Hematopoietic multipotent progenitor cell treated with erythropoietin and hydrocortisone succinate and interleukin-3 and kit ligand, for 15 days (in vitro differentiated cells): ENCODE results near the gene LSM2.
"Not testable (repeated sequence)": the region's sequence is repeated elsewhere in the genome, so short reads cannot be mapped to it uniquely, and the experiment has no call there.

Experiments used
- DNase-seq: peaks from one replicate; pipeline ENCODE4 v3.0.0-alpha.2; 2015; ENCODE audit warnings: low spot score

Gene LSM2

DNA sequence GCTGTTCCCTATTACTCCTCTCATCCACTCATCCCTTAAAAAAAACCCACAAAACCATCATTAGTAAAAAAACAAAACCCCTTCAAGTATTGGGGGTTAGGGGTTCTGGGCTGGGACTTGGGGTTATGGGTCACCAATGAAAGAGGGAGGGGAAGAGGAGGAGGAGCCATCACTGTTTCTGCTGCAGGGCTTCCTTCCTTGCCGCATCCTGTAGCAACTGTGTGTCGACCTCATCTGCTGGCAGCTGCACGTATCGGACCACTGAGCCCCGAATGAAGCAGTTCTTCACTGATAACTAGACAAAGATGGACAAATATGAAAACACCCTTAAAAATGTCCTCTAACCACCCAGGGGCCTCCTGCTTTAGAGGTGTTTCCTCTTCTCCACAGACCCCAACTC lies 9.2 kb downstream of the LSM2 start:
- DNase-seq = no peak

DNA sequence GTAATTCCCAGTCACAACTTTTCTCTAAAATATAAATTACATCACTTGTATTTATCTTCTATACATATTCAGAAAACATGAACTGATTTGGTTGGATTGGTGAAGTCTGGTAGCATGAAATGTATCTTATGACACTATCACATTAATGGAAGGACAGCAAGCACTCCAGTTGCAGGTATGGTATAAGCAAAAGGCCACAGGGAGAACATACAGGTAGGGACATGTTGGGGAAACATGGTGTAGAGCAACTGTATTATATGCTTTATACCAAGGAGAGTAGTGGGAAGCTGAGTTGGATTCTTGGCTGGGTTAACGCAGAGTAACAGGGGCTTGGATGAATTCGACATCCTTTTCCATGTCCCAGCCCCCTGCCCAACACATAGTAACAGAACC lies 9.8 kb downstream of the LSM2 start:
- DNase-seq = no peak

DNA sequence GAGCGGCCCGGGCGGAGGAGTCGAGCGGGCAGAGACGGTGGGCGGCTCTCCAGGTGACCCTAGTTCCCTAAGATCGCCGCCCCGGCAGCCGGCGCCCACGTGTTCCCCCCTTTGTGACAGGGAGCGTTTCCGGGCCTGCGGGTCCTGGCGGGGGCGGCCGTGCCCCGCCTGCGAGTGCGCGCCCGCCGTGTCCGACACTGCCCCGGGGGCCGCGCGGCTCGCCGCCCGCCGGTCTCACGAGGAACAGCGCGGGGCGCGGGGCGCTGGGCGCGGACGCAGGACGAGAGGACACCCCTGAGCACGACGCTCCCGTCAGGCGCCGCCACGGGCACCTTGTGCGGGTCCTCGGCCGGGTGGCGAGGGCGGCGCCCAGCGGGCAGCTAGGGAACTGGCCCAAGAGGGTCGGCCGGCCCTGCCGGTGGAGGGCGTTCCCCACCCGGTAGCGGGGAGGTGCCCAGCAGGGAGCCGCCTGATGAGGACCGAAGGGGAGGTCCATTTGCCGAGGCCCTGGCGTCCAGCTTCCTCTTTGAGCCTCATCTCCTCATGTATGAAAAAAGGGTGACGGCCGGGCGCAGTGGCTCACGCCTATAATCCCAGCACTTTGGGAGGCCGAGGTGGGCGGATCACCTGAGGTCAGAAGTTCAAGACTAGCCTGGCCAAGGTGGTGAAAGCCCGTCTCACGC lies 11.0 kb downstream of the LSM2 start, which contains the start of gene VARS1:
VARS1 (minus strand) TSS at position 137 of the 683 bp plus-strand sequence. CDS start 535 bp downstream, outside the sequence.
- peak; percentile 93 for DNase-seq

DNA sequence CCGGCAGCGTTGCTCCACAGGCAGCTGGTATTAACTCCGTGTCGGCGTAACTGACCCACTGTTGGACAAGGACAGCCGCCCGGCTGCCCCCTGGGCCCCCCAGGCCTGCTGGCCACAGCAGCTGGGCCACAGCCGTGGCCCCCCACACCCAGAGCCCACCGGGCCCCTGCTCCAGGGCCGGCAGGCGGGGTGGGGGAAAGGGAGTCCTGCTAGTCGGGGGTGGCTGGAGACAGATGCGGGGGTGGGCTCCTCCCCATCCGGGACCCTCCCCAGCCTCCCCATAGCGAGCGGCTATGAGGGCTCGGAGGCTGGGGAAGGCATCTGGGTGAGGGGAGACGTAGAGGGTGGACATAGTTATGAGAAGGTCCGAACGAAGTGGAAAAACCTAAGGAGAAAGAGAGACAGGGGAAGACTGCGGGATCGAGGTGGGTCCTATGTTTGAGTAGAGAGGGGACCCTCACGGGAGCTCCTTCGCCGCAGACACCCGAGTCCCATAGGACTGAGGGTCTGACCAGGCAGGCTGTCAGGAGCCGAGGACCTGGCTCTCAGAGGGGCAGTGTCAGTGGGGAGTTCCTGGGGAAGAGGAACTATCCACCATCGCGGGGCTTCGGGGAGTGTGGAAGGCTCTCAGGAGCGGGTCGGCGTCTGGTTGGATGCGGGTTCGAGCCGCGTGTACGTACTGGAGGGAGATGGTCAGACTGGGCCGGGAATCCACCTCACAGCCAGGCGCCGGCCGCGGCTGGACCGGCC lies 11.7 kb downstream of the LSM2 start:
- DNase-seq = no peak

DNA sequence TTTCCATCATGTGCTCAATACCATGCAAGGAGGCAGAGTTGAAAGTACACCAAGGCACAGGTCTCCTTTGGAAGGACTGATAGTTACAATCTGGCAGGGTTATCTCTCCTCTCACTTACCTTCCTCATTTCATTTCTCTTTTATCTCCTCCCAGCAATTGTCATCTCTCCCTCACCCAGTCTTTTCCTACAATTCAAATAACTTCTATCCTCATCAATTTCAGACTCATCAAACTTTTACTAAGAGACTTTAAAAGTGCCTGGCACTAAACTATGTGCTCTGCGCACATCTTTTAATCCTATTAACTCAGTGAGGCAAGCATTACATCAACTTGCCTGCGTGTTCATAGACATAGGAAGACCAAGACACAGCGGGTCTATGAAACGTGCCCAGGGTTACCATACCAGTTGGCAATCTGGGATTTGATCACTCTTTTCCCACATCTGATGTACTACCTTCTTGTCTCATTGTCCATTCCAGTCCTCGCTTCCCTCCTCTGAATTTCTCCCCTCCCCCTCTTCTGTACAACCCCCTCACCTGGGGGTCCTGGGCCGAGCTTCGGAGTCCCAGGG lies 12.4 kb downstream of the LSM2 start:
- no peak for DNase-seq

DNA sequence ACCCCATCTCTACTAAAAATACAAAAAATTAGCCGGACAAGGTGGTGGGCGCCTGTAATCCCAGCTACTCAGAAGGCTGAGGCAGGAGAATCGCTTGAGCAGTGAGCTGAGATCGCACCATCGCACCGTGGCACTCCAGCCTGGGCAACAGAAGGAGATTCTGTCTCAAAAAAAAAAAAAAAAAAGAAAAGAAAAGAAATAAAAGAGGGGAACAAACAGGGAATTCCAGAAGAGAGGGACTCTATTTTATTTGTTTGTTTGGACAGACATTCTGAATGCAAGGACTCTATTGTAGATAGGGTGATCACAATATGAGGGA lies 12.9 kb downstream of the LSM2 start:
- not testable (repeated sequence) for DNase-seq

DNA sequence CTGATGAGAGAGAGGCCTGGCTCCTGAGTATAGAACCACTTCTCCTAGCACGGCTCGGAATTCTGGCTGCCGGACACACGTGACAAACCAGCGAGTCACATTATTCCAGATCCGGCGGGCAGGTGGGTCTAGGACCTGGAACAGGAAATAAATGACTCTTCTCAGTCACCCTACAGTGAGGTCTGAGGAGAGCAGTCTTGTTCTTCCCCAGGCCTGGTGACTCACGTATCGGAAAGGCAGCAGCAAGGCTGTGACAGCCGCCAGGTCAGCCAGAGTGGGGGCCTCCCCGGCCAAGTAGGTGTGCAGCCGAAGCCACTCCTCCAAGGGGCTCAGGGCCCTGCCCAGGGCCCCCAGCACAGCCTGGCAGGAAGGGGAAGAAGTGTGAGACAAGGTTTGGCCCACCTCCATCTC lies 14.0 kb downstream of the LSM2 start:
- no peak for DNase-seq

DNA sequence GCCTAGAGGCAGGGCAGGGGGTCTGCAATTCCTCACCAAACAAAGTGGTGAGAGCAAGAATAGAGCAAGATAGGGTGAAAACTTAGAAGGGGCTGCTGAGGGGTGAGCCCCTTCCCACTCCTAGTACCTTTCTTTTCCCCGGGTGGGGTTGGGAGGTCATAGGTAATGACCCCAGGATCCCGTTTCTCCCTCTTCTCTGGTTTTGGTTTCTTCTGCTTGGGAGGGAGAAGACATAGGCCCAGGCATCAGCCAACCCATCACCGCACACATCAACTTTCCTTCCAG lies 14.7 kb downstream of the LSM2 start:
- no peak for DNase-seq

DNA sequence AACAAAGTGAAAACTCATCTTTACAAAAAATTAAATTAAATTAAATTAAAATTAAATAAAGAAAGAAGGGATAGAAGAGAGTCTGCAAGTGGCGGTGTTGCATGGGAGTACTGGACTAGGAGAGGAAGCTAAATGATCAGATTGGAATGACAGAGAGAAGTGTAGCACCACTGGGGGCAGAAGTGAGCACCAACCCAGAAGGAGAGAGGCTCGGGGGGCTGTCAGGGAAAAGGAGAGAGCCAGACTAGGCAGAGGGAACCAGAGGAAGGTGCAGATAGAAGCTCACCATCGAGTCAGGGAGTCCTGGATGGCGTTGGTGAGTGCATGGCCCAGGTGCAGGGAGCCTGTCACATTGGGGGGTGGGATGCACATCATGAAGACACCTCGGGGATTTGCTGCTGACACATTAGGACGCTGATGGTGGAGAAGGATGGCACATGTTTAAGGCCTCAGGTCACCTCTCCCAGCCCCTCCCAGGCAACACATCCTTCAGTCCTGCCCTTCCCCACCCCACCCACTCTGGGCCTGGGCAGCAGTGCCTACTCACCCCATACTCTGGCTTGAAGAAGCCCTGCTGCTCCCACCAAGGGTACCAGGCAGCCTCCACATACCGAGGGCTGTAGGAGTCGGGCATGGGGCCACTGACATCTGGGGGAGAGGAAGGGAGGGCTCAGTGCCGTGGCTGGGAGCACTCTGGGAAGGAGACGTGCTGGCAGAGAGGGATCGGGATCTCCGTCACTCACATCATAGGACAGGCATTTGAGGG lies 15.3 kb downstream of the LSM2 start:
- DNase-seq = peak; percentile 40

DNA sequence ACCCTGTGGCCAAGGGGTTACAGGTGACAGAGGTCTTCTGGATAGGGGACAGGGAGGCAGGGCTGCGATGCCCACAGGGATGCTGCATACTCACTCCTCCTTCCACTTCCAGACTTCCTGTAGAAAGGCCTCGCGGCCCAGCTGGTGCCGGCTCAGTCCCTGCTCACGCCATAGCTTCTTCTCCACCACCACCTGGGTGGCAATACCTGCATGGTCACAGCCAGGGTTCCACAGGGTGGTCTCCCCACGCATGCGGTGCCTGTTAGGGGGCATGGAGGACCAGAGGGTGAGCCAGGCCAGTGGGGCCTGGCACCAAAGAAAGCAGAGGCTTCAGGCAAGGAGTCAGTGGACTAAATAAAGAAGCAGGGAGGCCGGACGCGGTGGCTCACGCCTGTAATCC lies 21.3 kb downstream of the LSM2 start:
- no peak for DNase-seq

DNA sequence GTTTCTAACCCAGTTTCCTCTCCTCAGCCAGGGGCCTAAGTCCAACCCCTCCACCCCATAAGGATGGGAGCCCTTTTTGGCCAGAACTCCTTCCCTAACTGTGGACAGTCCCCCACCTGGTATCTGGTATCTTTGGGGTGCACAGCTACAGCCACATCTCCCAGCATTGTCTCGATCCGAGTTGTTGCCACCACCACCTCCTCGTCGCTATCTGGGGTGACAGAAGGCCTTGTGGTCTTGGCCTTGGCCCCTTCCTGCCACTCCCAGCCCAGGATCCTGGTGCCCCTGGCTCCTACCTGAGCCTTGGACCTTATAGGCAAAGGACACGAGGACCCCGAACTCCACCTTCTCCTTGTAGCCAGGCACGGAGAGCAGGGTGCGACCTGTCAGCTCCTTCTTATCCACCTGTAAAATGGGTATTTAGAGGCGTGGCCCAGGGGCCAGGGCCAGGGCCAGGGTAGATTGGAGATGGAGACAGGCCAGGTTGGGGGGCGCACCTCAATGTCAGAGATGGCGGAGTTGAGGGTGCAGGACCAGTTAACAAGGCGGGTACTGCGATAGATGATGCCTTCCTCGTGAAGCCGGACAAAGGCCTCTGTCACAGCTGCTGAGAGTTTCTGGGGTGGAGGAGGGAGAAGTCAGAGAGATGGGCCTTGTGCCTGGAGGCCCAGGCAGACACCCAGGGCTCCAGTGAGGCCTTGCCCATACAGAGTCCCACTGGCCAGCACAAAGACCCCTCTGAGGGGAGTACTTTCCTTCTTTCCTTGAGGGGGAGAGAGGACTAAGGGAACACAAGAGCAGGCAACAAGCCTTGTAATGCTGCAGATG lies 22.5 kb downstream of the LSM2 start:
- DNase-seq = no peak

DNA sequence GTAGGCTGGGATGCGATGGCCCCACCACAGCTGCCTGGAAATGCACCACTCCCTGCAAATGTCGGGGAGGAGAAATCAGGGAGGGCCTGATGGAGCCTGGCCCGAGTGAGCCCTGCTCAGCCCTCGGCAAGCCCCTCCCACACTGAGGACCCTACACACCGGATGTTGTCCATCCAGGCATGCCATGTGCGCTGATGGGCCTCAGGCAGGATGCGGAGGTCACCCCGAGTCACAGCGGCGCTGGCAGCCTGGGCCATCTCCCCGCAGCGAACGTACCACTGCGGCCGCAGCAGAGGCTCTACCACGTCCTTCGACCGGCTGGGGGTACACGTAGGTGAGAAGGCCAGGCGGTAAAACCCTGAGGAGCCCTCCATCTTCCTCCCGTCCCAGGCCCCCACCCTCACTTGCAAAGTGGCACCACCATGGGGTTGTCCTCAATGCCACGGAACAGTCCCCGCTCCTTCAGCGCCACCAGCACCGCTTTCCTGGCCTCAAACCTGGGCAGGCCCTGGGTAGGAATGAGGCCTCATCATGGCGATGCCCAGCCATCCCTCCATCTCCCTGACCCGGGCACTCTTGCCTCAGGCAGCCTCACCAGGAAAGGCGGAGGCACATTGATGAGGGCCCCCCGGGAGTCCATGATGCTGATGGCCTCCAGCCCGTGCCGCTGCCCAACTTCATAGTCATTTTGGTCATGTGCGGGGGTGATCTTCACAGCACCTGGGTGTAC lies 24.5 kb downstream of the LSM2 start:
- DNase-seq = no peak

DNA sequence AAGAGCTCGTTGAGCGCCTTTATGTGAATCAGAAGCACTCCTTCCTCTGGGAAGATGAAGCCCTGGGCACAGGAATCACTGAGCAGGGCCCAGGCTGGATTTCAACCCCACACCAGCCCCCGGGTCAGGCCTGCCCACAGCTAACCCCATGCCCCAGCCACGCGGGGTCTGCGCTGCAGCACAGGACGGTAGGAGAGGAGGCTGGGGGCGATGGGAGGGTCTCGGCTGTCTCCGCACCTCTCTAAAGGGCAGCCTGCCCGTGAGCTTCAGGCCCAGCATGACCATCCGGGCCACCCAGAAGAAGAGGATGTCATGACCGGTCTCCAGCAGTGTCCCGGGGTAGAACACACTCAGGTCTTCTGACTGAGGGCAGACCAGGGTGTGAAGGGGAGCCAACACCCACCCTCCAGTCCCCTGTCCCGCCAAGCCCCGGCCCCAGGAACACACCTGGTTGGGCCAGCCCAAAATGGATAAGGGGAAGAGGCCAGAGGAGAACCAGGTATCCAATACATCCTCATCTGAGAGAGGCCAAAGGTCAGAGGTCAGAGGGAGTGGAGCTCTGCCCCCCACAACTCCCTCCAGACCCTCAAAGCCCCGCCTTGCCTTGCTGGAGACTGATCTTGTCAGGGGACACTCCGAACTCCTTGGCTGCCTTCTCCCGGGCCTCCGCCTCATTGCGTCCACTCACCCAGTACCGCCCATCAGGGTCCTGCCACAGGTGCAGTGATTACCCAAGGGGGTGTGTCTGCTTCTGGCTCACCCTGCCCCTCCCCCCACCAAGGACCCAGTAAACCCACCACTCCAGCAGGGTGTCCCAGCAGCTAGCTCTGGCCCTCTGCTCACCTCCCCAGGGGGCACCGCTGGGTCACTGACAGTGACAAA lies 25.3 kb downstream of the LSM2 start:
- no peak for DNase-seq

DNA sequence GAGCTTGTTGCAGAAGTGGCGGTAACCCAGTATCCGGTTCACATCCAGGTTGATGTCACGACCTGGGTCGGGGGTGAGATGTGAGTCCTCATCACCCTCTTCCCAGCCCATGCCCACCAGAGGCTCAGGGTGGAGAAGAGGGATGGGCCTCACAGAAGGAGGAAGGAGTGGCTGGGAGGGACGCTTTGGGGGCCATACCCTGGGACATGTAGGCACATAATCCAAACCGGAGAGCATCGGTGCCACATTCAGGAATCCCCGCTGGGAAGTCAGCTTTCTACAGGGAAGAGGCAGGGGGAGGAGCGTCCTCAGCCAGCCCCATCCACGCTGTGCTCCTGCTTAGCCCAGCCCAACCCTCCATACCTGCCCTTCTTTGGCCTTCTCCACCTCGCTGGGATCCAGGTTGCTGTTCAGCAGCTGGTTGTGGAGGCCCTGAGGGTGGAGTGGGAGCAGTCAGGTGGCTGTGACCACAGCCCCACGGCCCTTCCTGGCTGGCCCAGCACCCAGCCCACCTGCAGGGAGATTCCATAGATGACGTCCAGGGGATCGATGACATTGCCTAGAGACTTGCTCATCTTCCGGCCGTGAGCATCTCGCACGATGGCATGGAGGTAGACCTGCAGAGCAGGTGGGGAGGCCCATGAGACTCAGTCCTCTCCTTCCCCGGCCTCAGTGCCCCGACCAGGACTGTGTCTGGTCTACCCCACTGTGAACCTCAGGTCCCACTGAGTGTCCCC lies 26.1 kb downstream of the LSM2 start:
- no peak for DNase-seq

DNA sequence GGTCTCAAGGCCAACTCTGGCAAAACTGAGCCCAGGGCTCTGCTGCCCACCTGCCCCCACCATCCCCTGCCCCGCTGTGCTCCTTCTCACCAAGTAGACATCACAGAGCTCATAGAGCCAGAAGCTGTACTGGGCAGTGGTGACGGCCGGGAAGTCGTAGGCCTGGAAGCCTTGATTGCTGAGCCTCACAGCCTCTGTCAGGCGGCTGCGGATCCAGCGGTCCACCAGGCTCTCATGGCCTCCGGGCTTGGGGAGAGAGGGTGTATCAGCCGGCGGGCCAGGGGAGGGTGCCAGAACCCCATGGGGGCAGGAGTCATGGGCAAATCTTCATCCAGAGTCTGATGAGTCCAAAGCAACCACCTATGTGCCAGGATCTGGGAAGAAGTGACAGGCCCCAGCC lies 26.9 kb downstream of the LSM2 start:
- DNase-seq = no peak

DNA sequence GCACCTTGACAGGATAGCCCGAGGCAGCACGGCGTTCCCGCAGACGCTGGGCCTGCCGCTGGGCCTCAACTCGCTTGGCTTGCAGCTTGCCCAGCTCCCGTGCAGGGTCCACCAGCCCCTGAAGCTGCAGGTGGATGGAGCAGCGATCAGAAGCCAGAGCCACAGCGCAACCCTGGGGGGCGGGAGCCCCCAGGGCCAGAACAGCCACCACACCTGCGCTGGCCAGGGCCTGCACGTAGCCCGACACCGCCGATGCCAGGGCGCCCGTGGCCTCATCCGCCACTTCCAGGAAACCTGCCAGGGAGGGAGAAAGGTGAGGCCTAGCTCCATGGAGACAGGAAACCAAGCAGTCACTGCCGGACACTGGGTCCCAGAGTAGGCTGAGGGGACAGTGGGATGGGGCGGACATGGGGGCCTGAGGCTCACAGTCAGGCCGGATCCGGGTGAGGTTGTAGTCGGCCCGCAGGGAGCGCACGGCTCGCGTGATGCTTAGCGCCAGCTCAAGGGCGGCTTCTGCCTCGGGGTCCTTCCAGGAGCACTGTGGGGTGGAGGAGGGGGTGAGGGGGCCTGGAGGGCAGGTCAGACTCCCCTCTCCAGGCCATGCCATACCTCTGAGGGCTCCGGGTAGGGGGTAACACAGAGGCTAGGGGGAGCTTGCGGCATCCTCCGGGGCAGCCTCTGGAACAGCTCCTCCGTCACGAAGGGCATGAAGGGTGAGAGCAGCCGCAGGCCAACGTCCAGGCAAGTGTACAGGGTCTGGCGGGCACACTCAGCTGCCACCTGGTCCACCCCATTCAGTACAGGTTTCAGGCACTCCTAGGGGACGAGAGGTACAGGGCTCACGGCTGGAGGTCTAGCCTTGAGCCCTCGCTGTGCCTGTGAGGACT lies 27.5 kb downstream of the LSM2 start:
- DNase-seq = no peak

DNA sequence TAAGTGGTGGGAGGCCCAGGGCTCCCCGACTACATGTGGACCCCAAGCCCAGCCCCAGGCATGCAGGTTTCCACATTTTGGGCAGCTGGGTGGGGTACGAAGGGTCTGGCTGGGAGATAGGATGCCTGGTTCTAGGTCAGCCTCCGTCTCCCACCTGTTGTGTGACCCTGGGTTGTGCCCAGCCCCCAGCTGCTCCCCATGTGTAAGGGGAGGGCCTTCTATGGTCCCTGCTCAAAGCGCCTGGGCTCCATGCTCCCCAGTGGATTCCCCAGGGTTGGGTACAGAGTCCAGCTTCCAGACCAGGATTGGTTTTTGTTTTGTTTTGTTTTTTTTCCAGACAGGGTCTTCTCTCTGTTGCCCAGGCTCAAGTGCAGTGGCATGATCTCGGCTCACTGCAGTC lies 28.6 kb downstream of the LSM2 start:
- no peak for DNase-seq

DNA sequence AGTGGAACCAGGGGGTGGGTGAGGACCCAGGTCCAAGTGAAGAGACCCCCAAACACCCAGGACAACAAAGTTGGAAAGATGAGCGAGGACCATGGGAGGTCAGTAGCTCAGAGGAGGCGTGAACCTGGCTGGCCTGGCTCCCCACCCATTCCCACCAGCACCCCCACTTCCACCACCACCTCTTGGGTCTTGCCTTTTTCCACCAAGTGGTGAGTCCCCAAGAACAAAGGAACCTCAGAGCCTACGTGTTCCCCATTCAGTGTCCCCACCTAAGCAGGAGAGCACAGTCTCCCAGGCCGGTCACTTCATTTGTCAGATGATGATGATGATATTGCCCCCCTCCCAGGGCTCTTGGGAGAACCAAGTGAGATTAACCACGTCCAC lies 29.1 kb downstream of the LSM2 start:
- no peak for DNase-seq
